GM19023 (cell line): Measurements from ENCODE around the gene CLDN3.
"Not testable (repeated sequence)": the region's sequence is repeated elsewhere in the genome, so short reads cannot be mapped to it uniquely, and the experiment has no call there.

ENCODE experiments used
- ATAC-seq: cut with Tn5 transposase; IDR thresholded peaks from one replicate; pipeline ENCODE4 v1.9.1; 2021; ENCODE audit warnings: mild to moderate bottlenecking, moderate library complexity; ENCODE audit not compliant: unreplicated experiment

Gene CLDN3, protein sequence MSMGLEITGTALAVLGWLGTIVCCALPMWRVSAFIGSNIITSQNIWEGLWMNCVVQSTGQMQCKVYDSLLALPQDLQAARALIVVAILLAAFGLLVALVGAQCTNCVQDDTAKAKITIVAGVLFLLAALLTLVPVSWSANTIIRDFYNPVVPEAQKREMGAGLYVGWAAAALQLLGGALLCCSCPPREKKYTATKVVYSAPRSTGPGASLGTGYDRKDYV

DNA sequence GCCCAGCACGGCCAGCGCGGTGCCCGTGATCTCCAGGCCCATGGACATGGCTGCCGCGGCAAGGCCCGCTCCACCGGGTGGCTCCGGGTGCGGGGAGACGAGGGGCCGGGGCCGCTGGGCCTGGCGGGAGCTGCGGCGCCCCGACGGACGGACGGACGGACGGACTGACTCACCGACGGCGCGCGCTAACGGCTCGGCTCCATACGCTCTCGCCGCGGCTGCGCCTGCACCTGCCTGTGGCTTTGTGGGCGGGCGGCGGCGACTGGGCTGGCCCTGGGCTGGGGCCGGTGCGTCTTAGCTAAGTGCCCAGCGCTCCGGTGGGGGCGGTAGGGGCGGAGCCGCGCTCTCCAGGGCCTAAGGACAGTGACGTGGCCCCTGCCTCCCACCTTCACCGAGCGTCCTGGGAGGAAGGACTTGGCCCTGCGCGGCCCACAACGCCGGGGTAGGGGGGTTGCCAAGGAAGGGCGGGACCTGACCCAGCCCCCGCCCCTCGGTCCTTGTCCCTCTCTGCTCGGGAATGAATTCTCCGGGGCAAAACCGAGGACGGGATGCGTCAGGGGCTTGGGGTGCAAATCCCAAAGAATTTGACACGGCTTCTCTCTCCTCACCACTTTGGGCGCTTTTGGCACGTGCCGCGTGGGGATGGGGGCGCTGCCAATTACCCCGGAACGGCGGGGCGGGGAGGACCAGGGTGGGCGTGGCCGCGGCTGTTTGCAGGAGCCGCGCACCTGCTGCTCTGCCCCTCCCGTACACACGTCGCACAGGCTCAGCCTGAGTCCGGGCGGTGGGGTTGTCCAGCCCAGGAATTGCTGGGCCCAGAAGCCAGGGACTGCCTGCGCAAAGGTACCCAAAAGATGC lies at the start of gene CLDN3:
Gene CLDN3 (minus strand): TSS at position 269 of the 858 bp plus-strand sequence. CDS start 221 bp downstream, at position 48.
- no peak for ATAC-seq

DNA sequence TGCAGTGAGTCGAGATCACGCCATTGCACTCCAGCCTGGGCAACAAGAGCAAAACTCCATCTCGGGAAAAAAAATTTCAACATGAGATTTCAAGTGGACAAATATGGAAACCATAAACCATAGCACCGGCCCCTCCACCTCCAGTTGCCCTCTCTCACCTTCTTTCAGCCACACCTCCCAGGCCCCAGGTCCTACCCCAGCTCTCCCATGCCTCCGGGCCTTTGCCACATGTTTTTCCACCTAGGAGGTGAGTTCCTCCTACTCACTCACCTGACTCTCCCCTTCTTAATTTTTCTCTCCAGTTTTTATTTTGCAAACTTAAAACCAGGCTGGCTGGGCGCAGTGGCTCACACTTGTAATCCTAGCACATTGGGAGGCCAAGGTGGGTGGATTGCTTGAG lies 47.1 kb upstream of the CLDN3 start:
- no peak for ATAC-seq

DNA sequence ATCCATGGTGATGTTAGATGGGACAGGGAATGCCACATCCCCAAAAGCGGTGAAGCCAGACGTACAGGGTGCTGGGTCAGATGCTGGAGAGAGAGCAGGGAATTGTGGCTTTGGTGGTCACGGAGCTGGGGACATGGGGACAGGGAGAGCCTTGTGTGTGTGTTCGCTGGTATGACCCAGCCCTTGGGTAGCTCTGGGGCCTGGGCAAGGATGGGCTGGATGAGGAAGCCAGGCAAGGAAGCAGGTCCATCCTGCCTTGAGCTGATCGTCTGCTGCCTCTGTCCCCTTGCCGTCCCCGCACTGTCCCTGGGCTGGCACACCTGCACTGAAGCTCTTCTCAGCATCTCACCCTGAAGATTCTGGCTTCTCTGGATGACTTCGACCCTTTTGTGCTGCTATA lies 45.4 kb upstream of the CLDN3 start:
- ATAC-seq, result no peak

DNA sequence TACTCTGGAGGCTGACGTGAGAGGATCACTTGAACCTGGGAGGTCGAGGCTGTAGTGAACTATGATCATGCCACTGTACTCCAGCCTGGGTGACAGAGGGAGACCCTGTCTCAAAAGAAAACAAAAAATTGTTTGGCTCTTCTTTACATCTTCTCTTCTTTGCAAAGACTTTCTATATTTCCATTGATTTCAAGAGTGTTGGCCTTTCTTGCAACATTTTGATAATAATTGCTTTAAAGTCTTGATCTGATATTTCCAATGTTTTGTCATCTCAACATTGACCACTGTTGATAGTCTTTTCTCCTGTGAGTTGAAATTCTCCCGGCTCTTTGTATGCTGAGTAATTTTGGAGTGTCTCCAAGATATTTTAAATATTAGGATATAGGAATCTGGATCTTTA lies 42.9 kb upstream of the CLDN3 start:
- ATAC-seq, result no peak

DNA sequence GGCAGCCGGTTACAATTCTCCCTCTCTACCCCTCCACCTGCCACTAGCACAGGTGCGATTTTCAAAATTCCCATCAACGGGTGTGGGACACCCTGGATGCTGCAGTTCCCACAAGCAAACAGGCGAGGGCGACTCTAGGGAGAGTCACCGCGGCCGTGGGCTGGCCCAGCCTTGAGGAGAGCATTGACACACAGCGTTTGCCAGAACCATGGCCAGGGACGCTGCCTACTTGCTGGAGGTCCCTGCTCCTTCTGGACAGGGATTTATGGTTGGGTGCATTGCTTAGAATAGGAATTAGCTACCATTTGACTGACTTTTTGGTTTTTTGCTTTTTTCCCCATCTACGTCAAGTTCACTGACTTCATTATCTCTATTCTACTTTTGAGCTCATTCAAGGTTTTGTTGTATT lies 41.7 kb upstream of the CLDN3 start:
- ATAC-seq, result no peak

DNA sequence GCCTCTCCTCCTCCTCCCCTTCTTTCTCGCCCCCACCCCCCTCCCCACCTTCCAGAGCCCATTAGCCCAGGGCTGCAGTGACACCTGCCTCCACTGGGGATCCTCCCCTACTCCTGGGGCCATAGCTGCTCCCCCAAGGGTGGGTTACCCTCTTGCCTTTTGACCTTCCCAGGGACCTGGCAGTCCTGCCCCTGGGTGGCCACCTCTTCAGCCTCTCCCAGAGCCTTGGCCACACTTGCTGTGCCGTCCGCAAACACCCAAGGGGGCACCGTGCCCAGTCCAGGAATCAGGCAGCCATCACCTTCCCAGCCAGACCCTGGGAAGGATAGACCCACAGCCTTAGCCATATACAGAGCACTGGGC lies 40.9 kb upstream of the CLDN3 start:
- no peak for ATAC-seq

DNA sequence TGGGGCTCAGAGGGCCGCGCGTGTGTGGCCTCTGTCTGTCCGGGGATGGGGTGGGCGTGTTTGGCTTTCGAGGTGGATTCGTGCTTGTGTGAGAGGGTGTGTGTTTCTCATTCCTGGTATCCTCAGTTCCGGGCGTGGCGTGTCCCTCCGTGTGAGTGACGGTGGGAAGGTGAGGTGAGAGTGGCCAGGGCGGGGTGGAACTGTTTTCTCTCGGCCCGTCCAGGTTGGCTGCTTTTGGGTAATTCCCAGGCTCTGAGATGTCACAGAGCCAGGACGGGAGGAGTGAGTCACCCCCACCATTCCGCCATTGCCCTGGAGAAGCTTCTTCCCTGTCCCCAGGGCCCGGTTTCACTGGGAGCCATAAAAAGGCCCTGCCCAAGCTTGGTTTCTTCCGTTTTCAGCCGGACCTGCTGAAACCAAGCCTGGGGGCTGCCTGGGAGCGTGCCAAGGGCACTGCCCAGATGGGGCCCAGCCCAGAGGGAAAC lies 39.4 kb upstream of the CLDN3 start:
- no peak for ATAC-seq

DNA sequence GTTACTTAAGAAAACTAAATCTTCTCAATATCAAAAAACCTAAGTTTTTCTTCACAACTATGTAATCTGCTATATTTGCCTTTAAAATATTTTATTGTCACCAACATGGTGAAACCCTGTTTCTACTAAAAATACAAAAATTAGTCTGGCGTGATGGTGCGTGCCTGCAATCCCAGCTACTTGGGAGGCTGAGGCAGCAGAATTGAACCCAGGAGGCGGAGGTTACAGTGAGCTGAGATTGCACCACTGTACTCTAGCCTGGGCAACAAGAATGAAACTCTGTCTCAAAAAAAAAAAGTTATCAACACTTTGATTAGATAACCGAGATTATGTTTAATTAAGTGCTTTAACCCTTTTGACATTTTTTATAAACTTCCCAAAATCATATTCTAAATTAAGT lies 32.4 kb upstream of the CLDN3 start:
- ATAC-seq, result no peak

DNA sequence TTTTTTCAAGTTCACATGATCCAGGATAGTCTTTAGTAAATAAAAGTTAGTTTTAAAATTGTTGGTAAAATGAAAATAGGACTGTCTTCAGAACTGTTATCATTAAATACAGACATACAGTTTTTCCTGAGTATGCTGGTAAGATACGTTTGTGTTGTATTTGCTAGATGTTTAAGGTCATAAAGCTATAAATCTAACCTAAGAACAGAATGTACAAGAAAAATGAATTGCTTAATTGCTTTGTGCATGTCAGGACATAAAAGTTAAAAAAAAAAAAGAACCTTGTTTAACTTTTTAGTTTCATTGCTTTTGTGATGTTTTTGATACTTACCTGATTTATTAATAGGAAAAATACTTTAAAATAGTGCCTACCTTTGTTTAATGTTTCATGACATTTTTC lies 31.5 kb upstream of the CLDN3 start:
- no peak for ATAC-seq

DNA sequence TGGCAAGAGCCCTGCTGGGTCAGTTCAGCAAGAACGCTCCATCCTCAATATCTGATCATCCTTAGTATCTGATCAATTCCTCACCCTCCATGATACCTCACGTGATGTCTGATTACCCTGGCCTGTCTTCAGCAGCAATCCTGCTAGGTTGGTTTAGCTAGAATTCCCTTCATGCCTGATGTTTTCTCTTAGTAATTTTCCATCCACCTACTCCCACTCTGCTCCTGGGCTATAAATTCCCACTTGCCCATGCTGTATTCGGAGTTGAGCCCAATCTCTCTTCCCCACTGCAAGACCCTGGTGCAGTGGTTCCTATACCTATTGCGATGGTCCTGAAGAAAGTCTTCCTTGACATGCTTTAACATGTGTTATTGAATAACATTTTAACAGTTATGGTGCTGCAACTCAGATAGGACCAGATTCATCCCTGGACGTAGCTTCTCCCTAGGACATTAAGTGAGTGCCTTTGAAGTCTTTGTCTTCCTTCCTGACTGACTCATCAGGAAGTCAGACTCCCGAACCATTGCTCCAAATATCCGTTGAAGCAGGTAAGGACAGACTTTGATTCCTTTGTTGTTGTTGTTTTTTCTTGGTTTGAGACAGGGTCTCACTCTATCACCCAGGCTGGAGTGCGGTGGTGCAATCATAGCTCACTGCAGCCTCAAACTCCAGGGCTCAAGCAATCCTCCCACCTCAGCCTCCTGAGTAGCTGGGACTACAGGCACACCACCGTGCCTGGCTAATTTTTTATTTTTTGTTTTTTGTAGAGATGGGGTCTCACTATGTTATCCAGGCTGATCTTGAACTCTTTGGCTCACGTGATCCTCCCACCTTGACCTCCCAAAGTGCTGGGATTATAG lies 29.4 kb upstream of the CLDN3 start:
- no peak for ATAC-seq

DNA sequence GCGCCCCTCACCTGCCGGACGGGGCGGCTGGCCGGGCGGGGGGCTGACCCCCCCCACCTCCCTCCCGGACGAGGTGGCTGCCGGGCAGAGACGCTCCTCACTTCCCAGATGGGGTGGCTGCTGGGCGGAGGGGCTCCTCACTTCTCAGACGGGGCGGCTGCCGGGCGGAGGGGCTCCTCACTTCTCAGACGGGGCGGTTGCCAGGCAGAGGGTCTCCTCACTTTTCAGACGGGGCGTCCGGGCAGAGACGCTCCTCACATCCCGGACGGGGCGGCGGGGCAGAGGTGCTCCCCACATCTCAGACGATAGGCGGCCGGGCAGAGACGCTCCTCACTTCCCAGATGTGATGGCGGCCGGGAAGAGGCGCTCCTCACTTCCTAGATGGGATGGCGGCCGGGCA lies 27.1 kb upstream of the CLDN3 start:
- not testable (repeated sequence) for ATAC-seq

DNA sequence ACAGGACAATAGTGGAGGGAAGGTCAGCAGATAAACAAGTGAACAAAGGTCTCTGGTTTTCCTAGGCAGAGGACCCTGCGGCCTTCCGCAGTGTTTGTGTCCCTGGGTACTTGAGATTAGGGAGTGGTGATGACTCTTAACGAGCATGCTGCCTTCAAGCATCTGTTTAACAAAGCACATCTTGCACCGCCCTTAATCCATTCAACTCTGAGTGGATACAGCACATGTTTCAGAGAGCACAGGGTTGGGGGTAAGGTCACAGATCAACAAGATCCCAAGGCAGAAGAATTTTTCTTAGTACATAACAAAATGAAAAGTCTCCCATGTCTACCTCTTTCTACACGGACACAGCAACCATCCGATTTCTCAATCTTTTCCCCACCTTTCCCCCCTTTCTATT lies 26.6 kb upstream of the CLDN3 start:
- ATAC-seq, result not testable (repeated sequence)

DNA sequence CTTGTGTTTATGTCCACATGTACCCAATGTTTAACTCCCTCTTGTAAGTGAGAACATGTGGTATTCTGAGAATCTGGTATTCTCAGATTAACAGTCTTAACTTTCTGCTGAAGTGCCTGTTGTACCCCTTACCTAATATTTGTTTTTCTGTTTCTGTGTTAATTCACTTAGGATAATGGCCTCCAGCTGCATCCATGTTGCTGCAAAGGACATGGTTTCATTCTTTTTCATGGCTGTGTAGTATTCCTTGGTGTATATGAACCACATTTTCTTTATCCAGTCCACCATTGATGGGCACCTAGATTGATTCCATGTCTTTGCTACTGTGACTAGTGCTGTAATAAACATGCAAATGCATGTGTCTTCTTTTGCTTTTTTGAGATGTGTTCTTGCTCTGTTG lies 25.1 kb upstream of the CLDN3 start:
- ATAC-seq, result not testable (repeated sequence)

DNA sequence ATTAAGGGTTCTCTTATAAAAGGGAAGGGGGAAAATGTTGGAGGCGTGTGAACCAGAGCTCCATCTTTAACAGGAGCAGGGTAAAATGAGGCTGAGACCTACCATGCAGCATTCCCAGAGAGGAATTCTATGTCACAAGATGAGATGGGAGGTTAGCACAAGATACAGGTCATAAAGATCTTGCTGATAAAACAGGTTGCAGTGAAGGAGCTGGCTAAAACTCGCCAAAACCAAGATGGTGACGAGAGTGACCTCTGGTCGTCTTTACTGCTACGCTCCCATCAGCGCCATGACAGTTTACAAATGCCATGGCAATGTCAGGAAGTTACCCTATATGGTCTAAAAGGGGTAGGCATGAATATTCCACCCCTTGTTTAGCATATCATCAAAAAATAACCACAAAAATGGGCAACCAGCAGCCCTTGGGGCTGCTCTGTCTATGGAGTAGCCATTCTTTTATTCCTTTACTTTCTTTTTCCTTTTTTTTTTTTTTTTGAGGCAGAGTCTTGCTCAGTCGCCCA lies 21.2 kb upstream of the CLDN3 start:
- not testable (repeated sequence) for ATAC-seq

DNA sequence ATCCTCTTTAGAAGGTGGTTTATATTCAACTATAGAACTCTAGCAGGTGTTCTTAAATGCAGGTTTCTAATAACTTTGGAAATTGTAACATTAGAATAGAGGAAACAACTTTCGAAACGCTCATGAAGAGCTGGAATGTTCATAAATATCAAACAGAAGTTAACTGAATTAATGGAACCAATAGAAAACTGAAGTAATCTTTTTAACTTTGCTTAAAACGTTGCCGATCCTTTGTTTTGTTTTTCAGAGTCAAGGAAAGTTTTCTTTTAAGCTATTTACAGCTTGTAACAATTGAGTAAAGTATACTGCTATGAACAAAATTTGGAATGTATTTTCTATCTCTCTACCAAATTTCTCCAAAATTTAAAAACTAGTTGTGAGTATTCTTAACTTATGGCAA lies 19.0 kb upstream of the CLDN3 start:
- no peak for ATAC-seq

DNA sequence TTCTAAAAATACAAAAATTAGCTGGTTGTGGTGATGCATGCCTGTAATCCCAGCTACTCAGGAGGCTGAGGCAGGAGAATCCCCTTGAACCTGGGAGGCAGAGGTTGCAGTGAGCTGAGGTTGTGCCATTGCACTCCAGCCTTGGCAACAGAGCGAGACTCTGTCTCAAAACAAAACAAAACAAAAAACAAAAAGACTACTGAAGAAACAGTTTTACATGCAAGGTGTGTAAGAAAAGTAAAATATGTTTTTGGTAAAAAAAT lies 17.6 kb upstream of the CLDN3 start:
- not testable (repeated sequence) for ATAC-seq

DNA sequence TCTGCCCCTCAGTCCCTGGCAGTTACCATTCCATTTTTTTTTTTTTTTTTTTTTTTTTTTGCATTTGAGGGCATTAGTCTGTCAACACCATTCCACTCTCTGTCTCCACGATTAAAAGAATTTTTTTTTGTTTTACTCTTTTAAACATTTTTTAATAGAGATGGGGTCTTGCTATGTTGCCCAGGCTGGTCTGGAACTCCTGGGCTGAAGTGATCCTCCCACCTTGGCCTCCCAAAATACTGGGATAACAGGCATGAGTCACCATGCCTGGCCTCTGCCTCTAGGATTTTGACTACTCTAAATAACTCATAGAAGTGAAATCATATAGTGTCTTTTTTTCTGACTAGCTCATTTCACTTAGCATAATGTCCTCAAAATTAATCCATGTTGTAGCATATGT lies 16.5 kb upstream of the CLDN3 start:
- no peak for ATAC-seq

DNA sequence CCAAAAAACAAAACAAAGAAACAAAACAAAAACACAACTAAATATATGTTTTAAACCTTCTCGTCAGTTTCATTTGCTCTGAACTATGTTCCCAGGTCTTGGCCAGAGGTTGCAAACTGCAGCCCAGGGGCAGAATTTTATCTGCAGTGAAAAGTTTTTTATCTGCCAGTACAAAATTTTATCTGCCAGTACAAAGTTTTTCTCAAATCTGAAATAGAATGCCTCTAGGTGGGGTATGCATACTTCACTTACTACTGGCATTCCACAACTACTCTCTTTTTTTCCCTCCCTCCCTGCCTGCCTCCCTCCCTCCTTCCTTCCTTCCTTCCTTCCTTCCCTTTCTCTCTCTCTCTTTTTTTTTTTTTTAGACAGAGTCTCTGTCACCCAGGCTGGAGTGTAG lies 9.4 kb upstream of the CLDN3 start:
- no peak for ATAC-seq

DNA sequence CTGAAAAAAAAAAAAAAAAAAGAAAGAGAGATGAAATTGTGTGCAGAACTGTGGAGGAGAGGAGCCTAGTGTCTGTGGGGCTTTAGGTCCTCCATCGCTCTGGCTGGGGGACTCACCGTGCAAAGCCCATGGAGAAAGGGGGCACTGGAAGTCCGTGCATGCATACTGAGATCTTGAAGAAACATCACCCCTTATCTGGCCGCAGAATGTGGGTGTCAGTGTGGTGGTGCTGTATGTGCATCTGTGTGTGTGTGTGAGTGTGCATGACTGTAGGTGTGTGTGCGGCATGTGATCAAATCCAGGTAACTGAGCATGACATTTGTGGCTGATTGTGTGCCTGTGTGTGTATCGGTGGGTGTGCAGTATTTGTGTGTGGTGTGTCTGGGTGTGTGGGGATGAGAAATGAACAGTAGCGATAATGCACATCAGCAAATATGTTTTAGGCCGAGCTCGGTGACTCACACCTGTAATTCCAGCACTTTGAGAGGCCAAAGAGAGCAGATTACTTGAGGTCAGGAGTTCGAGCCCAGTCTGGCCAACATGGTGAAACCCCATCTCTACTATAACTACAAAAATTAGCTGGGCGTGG lies 8.8 kb upstream of the CLDN3 start:
- ATAC-seq, result no peak

DNA sequence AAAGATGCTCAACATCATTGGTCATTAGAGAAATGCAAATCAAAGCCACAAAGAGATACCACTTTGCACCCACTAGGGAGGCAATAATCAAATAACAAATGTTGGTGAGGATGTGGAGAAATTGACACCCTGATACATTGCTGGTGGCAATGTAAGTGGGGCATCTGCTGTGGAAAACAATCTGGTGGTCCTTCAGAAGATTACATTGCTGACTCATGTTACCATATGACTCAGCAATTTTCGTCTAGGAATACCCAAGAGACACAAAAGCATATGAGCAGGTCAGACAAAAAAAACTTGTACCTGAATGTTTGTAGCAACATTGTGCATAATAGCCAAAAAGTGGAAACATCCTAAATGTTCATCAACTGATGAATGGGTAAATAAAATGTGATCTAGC lies 4.9 kb upstream of the CLDN3 start:
- ATAC-seq, result no peak
